Caki2 (cell line): Measurements from ENCODE around the gene VANGL2. TPM values are rescaled to one million over a fixed set of nuclear protein-coding genes. Genes with fewer than 3 reads are reported as not detected.

Experiments
- DNase-seq: peaks from one replicate; pipeline ENCODE4 v3.0.0-alpha.2; 2015; ENCODE audit warnings: low read depth
- in situ Hi-C: cut with HindIII; loops from 2 replicates; pipeline ENCODE4 v1.10.0; 2016; ENCODE audit warnings: low sequenced_read_pairs, low pct_unique_long_range_greater_than_20kb, mixed read lengths
- total RNA-seq: library from RNA; depleted of rRNA; stranded (reverse); fragments of >200 nt; shearing (Covaris generic); gene quantifications from 2 replicates; pipeline ENCODE4 v1.2.3, GENCODE V29; 2014; ENCODE audit warnings: low replicate concordance

Gene VANGL2
- total RNA-seq, 1 experiment from 2014 or later = not detected

DNA sequence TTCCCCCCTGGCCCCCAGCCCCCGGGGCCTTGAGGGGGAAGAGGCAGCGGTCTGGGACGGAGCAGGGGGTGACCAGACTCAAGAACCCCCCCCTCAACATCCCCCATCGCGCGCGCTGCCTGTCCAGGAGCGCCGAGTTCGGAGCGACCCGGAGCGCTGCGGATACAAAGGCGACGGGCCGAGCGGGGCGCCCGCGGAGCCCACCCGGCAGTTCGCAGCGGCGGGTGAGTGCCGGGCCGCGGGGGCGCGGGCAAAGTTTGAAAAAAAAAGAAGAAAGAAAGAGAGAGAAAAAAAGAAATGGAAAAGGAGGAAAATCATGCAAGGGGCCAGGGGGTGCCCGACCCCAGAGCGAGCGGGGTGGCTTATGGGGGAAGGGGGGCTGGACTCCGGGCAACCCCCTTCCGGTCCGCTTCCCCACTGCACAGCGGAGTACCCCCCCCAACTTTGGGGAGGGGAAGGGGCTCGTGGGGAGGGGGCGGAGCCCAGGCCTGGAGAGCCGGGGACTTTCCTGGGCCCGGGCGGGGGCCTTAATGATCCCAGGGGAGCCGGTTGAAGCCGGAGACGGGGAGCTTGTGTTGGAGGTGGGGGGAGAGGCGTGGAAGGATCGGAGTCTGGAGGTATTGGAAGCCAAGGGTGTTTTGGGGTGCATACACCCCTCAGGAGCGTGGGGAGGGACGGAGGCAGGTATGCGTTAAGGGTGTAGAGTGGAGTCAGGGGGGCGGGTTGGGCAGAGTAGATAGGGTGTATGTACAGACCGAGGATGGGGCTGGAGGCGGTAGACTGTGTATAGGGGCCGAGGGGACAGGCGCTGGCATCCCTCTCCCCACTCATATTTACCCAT is 502 bp downstream of the VANGL2 start:
- DNase-seq = no peak
- in situ Hi-C loops = no loop called here

DNA sequence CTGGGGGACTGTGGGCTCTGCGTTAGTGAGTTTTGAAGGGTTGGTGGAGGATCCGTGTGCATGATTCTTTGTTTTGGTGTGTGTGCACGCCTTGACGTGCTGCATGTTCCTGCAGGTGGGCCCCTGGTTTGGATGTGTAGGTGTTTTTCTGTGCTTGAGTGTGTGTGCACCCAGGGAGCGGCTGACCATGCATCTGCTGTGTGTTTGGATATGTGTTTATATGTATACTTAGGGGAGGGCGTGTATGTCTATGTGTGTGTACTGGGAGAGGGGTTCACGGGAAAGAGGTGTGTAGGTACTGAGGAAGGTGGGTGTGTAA is 1.1 kb downstream of the VANGL2 start:
- no peak for DNase-seq
- in situ Hi-C loops = no loop called here

DNA sequence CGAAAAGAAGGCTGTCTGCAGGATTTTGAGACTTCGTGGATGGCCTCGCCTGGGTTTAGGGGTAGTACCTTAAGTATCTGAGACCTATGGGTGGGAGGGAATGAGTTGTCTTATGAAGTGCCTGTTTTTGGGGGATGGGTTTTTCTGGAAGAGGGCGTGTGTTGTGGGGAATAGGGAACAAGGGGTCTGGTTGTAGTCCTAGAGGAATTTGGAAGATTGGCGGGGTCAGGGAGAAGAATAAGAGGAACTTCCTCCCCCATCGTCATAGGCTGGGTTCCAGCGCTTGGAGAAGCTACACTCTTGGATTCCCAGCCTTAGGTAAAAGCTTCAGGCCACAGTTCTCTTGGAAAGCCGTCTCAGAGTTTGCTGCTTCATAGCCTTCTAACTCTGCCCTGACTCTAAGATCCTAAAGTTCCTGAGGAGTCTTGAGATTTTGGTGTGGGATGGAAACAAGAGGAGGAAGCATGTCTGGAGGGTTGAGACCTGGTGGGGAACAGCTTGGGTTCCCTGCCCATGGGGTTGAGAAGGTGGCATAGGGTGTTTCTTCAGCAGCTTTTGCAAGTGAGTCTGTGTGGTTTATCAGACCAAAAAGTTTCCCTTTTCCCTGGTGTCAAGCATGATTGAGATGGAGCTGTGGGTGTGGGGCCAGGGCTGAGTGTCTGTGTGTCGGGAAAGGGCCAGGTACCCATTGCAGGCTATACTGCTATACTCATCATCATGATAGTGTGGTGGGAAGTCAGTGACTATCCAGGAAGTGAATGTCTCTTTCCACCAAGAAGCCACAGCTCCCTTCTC is 1.8 kb downstream of the VANGL2 start:
- in situ Hi-C loops = no loop called here
- no peak for DNase-seq

DNA sequence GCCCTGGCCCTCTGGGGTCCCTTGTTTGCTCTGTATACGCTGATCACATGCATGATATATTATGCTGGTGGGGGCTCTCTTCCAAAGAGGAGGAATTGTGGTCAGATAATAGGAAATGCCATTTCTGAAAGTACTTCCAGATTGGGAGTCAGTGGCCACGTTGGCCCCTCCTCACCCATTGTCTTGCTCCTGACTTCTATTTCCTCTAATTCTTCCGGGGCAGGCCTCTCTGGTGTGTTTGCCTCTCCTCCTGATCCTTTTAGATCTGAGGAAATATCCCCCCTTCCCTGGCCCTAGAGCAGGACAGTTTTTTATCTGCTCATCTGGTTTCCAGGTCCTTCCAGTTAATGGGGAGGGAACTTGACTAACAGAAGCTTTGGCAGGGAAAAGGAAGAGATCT is 2.9 kb downstream of the VANGL2 start:
- in situ Hi-C loops = no loop called here
- DNase-seq = no peak

DNA sequence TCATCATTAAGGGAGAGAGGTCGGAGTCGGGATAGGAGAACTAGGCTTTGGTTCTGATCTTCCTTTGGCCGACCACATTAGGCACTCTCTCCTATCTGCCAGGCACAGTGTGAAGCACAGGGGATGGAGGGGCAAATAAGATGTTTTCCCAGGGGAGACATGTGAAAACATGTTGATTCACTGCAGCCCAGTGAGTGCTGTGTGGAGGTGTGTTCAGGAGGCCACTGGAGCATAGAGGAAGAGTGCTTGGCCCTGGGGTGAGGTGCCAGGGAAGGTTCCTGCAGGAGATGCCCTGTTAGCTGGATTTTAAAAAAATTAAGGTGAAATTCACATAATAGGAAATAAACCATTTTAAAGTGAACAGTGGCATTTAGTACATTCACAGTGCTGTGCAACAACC is 3.7 kb downstream of the VANGL2 start:
- in situ Hi-C loops = no loop called here

DNA sequence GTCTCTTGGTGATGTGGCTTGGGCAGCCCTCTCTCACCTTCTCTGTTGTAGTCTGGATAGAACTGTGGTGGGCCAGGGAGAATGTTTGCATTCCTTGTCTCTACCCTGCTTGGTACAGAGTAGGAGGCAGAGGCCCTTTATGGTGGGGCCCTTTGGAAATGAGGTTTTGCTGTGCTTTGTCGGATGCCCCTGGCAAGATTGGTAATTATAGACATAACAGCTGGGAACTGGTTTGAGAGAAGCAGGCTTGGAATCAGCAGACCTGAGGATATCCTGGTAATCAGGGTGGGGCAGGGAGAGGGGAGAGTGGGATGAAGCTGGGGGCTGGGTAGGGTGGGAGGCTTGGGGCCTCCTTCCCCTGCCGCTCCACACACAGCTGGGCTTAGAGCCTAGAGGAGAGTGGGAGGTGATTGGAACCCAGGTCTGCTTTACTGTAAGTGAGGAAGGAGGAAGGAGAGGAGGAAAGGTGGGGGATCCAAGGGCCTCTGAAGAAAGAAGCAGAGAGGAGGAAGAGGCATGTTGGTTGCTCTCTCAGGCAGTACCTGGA is 5.0 kb downstream of the VANGL2 start:
- in situ Hi-C loops = no loop called here
- DNase-seq = no peak

More for the DNA sequence above, 3.7 kb downstream of the VANGL2 start:
- DNase-seq = no peak

DNA sequence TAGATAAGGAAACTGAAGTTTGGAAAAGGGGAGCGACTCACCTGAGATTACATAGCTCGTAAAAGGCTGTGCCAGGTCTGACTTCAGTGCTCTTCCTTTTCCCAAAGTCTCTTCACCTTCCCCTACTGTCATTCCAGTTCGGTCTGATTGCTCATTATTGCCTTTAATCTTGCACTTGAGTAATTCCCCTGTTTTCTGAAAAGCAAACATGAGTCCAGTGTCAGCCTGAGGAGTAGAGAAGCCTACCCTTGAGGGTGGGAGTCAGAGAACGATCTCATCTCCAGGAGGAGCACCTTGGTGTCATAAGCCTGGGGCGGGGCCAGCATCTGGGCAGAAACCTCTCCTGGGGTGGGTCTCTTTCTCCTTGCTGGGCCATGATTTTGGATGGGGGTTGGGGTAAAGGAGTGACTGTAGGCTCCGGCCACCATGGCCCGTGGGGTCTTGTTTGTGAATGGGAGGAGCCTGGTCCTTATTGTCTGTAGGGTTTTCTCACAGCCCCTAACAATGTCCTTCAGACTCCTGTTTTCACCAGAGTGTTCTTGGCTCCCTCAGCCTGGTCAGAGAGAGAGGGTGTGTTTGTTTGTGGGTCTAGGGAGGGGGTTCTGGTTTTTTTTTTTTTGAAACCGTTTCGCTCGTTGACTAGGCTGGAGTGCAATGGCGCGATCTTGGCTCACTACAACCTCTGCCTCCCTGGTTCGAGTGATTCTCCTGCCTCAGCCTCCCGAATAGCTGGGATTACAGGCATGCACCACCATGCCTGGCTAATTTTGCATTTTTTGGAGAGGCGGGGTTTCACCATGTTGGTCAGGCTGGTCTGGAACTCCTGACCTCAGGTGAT is 6.0 kb downstream of the VANGL2 start:
- in situ Hi-C loops = no loop called here
- no peak for DNase-seq

DNA sequence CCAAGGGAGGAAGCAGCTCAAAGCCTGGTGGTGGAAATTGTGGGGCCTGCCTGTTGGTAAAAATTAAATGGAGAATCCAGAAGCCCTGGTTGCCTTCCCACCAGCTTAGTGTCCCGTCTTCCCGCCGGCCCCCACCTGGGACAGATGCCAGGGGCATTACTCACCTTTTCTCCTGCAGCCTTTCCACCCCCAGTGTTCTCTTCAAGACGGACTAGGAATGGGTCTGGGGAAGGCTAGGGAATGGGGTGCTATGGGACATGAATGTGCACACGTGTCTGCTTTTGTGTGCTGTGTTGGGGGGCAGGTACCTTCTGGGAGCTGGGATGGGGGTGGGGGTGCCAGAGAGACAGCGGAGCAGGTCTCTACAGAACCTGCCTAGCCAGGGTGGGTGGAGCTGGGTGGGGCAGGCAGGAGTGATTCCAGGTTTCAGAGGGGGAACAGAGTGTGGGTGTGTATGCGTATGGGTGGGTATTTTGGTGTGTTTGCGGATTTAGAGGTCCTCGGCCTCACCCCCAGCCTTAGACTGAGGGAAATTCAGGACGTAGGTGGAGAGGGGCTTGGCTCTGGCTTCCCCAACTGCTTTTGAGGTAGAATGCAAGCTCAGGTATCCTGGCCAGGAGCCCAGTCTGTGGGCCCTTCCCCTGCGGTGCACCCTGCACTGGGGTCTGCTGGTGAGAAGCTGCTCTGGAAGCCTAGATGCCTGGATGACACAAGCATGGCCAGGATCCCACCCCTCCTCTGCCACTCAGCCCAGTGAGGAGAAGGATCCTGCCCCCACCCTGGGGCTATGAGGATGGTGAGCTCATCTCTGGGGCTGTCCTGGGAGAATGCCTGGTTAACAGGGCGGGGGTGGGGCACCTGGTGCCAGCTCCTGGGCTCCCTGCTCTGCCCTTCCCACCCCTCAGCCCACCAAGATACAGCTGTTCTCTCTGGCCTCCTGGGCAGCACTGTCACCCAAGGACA is 7.8 kb downstream of the VANGL2 start:
- in situ Hi-C loops = no loop called here
- DNase-seq = no peak

DNA sequence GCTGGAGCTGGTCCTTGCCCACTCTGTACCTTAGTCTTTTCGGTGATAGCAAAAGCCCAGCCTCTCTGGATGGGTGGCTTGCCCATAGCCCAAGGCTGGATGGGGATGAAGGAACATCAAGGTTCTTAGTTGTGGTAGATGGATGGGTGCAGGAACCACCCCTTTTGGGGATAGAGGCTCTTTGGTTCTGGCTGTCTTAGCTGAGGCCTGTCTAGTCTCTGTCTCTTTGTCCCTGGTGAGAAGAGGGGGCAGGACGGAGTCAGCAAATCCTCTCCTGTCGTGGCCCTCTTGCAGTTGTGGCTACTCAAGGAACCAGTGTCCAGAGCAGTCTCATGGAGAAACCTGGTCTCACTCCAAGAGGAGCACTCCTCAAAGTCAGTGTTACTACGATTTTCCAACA is 8.5 kb downstream of the VANGL2 start:
- in situ Hi-C loops = no loop called here
- DNase-seq = no peak

DNA sequence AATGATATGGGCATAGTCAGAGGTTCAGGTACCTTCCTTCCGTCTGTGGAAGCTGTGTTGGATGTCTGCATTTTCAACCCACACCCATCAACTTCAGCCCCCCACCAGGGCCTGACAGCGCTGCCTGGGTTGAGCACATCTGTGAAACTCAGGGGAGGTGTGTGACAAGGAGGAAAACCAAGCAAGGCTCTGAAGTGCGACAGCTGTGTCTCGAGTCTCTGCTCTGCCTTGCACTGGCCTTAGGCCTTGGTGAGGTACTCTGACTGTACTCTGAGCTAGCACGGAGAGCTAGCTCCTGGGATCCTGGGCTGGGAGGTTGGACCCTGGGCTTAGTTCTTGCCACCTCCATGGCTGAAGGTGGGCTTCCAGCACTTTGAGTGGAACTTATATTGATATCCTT is 9.1 kb downstream of the VANGL2 start:
- in situ Hi-C loops = no loop called here
- no peak for DNase-seq

DNA sequence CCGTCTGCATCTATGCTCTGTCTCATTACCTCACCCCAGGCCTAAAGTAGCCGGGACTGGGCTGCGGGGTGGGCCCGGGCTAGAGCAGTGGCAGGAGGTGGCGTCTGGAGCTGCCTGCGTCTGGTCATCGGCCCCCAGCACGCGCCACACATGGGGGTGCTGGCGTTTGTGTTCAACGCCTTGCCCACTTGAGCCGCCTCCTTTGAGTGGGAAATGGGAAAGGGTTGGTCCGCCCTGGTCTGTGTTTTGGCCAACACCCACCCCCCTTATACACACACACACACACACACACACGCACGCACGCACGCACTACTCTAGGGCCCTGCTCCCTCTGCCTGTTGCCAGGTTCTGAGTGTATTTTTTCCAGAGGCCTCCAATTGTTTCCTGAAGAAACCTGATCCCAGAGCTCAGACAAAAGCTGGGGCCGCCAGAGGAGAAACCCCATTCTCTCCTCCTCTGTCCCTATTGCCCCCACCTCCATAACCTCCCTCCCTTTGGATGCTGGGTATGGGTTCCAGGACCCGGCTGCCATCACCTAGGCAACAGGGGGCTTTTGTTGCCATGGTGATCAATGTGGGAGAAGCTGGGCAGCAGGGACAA is 10.1 kb downstream of the VANGL2 start:
- DNase-seq = no peak
- in situ Hi-C loops = no loop called here

DNA sequence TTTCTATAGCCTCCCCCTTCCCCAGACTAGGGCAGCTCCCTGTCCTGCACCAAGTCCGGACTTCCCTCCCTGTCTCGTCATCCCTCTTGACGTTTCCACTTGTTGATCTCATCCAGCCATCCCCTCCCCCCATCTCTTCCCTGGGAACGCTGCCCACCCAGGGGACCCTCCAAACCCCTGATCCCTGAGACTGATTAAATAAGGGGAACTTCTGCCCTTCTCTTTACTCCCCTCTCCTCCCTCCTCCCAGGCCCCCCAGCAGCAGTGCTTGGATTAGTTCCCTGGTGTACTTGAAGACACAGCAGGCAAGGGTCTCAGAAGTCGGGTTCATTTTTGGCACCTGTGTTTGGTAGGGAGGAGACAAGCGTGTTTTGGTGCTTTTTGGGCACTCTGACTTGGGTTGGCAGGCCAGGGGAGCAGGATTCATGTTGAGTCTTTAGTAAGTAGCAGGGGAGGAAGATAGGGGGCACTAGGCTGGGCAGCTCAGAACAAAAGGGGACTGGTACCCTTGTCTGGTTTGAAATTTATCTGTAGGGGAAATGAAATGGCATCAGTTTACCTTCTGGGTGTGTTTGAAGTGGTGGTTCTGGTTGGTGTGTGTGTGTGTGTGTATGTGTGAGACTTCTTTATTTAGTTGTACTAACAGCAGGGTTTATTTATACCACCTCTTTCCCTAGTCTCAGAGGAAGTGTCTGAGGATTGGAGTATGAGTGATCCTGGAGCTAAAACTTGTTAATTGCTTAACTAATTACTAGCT is 11.1 kb downstream of the VANGL2 start:
- no peak for DNase-seq
- in situ Hi-C loops = no loop called here

DNA sequence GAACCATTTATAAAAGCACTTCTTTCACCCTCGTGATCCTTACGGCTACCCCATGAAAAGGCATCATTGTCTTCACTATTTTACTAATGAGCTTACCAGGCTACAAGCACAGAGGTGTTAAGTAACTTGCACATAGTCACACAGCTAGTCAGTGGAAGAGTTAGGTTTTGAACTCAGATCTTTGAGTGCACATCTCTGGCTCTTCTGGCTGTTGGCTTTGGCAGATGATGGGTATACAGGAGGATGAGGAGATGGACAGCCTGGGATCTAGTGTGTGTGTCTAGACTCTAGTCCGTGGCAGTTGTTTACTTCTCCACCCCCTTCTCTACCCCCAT is 11.6 kb downstream of the VANGL2 start:
- no peak for DNase-seq
- in situ Hi-C loops = no loop called here

DNA sequence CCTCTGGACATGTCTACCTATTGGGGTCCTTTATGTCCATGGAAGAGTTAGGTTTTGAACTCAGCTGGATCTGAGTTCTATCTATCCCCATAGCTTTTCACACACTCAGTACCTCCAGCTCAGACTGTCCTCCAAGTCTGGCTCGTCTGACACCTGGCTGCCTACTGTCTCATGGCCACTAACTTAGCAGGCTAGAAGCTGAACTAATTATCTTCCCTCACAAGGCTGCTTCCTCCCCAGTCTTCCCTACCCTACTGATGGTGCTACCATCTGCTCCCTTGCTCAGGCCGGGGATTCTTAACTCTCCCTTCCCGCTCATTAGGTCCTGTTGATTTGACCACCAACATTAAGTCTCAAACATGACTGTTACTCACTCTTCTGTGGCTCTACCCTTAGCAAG is 13.4 kb downstream of the VANGL2 start:
- in situ Hi-C loops = no loop called here

DNA sequence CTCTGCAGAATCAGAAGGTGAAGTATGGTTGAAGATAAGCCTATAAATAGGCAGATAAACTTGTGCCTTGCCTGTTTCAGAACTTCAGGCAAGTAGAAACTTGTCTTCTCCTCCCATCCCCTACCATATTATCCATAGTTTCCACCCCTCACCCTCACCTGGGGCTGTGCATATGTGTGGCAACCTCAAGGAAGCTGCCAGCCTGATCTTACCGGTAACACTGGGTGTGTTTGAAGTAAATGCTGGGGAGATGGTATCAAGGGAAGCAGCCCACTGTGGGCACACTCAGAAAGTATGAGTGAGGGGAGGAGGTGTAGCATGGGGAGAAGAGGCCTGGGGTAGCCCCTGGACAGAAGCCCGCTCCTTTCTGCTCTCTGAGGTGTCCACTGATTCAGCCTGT is 14.5 kb downstream of the VANGL2 start:
- DNase-seq = no peak
- in situ Hi-C loops = no loop called here

More for the DNA sequence above, 13.4 kb downstream of the VANGL2 start:
- no peak for DNase-seq

DNA sequence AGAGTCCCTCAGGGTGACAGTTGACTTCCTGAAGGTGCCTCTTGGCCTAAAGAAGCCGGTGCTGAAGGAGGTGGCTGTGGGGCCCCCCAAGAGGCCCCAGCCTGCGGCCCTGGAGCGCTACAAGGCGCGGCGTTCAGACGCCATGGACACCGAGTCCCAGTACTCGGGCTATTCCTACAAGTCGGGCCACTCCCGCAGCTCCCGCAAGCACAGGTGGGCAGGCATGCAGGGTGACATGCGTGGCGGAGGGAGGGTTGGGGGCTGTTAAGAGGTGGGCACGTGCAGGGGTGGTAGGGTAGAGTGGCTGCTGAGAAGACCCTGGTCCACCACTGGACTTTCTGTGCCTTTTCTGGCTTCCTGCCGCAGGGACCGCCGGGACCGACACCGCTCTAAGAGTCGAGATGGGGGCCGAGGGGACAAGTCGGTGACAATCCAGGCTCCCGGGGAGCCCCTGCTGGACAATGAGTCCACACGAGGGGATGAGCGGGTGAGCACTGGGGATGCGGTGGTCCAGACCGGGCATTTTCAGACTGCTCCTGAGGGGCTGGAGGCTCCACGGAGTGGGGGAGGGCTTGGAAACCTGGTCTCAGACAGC is 15.4 kb downstream of the VANGL2 start:
- no peak for DNase-seq
- in situ Hi-C loops = no loop called here
